Brain microvascular endothelial cell (primary cell): Measurements from ENCODE around the gene FIGN.
A peak's percentile ranks its signal among the peaks of the same experiment; 100 is the strongest.

Experiments
- DNase-seq: peaks from one replicate; pipeline ENCODE4 v3.0.0-alpha.2; 2020
- H3K27ac ChIP-seq: fragments of 250-450 bp; sonication (Bioruptor Pico); 2 replicates; pipeline ENCODE4 v1.5.1; 2020; ENCODE audit warnings: mild to moderate bottlenecking, moderate library complexity
- H3K27me3 ChIP-seq: fragments of 250-450 bp; sonication (Bioruptor Pico); replicated peaks from 2 replicates; pipeline ENCODE4 v1.5.1; 2020; ENCODE audit warnings: mild to moderate bottlenecking
- H3K36me3 ChIP-seq: fragments of 250-450 bp; sonication (Bioruptor Pico); replicated peaks from 2 replicates; pipeline ENCODE4 v1.5.1; 2020; ENCODE audit warnings: mild to moderate bottlenecking
- H3K4me3 ChIP-seq: 2 replicates; pipeline ENCODE4 v1.5.1; 2011; ENCODE audit warnings: low read depth, mild to moderate bottlenecking, control low read depth, low read length, moderate library complexity
- in situ Hi-C: cut with HindIII; loops from 2 replicates; pipeline ENCODE4 v1.10.0; 2017; ENCODE audit warnings: low sequenced_read_pairs, low pct_ligation_motif_present
- TF ChIP-seq, protein P1 (sequence below): IDR thresholded peaks from 2 replicates; pipeline ENCODE4 v1.5.1; 2011; ENCODE audit warnings: low read depth, mild to moderate bottlenecking, moderate library complexity, low read length, control low read depth, inconsistent platforms; ENCODE audit errors: missing control alignments

Gene FIGN

DNA sequence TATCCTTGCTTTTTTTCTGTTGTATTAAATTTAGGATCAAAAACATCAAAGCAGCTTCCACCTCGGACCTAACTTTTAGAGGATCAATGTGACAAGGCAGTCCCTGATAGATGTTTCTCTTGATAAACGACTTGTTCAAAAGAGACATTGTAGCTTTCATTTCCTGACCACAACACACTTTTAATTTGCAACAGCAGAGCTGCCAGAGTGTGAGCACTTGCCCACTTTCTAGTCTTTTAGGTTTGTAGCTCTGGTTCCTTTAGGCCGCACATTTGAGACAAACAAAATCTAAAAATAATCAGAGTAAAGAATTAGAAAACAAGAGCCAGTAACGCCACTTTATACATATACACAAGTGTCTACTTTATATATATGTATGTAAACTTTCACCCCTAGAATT lies 3.1 kb downstream of the FIGN start:
- Histone ChIP-seq H3K27ac (no peak overlapping the region), H3K27me3 (no peaks in the 10 kb centered on the region), H3K36me3 (no peaks in the 10 kb centered on the region), H3K4me3 (peak overlapping the region; percentile 89)
- no peak for DNase-seq
- TF ChIP-seq, protein P1, sequence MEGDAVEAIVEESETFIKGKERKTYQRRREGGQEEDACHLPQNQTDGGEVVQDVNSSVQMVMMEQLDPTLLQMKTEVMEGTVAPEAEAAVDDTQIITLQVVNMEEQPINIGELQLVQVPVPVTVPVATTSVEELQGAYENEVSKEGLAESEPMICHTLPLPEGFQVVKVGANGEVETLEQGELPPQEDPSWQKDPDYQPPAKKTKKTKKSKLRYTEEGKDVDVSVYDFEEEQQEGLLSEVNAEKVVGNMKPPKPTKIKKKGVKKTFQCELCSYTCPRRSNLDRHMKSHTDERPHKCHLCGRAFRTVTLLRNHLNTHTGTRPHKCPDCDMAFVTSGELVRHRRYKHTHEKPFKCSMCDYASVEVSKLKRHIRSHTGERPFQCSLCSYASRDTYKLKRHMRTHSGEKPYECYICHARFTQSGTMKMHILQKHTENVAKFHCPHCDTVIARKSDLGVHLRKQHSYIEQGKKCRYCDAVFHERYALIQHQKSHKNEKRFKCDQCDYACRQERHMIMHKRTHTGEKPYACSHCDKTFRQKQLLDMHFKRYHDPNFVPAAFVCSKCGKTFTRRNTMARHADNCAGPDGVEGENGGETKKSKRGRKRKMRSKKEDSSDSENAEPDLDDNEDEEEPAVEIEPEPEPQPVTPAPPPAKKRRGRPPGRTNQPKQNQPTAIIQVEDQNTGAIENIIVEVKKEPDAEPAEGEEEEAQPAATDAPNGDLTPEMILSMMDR: no peak
- in situ Hi-C loops: no loop called here

DNA sequence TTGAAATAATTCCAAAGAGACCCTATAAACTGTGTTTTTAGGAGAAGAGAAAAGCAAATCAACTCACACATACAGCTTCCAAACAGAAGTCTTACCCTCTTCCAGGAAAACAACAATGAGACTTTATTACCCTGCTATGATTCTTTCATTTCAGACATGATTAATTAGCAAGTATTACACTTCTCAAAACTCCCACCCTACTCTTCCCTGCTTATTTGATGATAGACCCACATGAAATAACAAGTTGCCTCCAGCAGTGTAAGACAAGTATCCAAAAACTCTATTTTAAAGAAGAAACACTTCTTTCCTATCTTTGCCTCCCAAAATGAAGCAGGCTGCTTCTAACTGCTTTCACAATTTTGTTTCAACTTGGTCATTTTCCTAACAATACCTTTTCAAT lies 4.1 kb downstream of the FIGN start:
- no peaks in the 10 kb centered on the region for H3K27me3 ChIP-seq
- DNase-seq: no peak
- H3K4me3 ChIP-seq: no peak overlapping the region
- in situ Hi-C loops: no loop called here
- no peaks in the 10 kb centered on the region for H3K36me3 ChIP-seq
- H3K27ac ChIP-seq: no peak overlapping the region
- TF ChIP-seq, protein P1: no peak

DNA sequence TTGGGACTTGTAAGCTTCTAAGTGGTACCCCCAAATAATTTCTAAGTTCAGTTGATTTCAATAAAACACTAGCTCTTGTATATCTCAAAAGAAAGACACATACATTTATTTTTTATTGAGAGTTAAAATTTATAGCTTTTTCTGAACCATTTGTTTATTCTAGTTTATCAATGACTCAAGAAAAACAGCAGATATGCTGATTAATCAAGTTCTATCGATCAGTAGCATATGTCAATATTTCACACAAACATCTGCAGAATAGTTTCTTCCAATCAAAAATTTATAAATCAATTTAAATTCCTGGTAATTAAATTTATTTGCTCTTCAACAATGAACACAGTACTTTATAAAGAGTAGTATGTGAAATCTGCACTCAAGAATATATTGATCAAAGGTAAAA lies 5.3 kb downstream of the FIGN start:
- DNase-seq: no peak
- Histone ChIP-seq H3K27me3 (no peaks in the 10 kb centered on the region), H3K4me3 (no peak overlapping the region), H3K27ac (no peak overlapping the region), H3K36me3 (no peaks in the 10 kb centered on the region)
- TF ChIP-seq, protein P1: no peak
- in situ Hi-C loops: no loop called here

DNA sequence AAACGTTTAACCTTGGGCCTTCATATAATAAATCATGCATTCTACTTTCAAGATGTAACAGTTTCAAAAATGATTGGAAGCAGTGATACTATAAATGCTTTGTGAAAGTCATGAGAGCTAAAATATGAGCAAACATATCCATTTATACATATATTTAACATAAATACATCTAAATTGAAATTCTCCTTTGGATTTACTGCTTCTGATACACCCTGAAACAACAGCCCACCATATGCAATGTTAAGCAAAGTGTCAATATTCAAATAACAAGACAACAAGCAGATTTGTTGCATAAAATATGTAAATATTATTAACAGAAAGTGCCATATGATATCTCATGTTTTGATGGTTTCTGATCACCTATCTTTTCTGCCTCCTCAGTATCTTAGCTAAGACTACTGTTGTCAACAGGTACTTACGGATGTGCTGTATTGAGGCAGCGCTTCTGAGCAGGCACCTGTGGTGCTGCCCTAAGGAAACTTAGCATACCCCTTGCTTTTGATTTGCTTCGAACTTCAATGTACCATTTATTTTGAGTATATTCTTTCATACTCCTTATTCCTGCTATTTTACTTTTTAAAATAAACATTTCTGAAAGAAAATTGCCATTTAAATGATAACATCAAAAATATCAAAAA lies 6.1 kb downstream of the FIGN start:
- H3K36me3 ChIP-seq: no peaks in the 10 kb centered on the region
- DNase-seq: no peak
- in situ Hi-C loops: no loop called here
- no peak overlapping the region for H3K4me3 ChIP-seq
- no peak overlapping the region for H3K27ac ChIP-seq
- TF ChIP-seq, protein P1: no peak
- no peaks in the 10 kb centered on the region for H3K27me3 ChIP-seq

DNA sequence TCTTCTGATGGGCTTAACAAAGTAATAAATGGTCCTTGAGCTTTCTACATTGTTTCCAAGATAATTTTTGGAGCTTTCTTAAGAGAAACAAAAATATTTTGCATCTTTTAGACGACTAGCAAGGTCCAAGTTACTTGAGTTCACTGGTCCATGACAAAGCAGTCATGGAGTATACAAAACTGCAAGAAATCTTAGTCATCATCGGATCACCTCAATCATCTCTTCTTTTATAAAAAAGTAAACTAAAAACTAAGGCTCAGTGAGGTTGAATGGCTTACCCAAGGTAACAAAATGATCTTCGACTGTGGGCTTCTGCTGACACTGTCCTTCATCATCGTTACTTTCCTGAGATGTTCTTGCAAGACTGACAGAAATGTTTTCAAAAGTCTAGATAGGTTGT lies 11.9 kb downstream of the FIGN start:
- in situ Hi-C loops: no loop called here
- DNase-seq: no peak
- Histone ChIP-seq H3K27ac (no peak overlapping the region), H3K4me3 (no peak overlapping the region), H3K36me3 (no peaks in the 10 kb centered on the region), H3K27me3 (no peaks in the 10 kb centered on the region)
- TF ChIP-seq, protein P1: no peak

DNA sequence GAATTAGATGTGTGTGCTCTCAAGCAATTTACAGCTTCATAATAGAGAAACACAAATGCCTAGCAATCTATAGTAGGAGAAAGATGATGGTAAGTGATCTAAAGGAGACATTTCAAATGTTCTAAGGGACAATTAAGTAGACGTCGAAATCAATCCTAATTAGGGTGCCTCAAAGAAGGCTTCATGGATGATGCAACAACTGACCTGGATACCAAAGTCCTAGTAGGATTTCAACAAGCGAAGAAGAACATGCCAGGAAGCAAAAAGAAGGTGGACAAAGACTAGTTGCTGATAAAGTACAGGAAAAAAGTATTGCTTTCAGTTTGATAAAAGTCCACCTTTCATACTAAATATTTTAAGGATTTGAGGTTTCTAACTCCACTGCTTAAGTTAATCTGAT lies 12.5 kb downstream of the FIGN start:
- H3K4me3 ChIP-seq: no peak overlapping the region
- in situ Hi-C loops: no loop called here
- no peaks in the 10 kb centered on the region for H3K27me3 ChIP-seq
- H3K36me3 ChIP-seq: no peaks in the 10 kb centered on the region
- no peak for DNase-seq
- H3K27ac ChIP-seq: no peak overlapping the region
- TF ChIP-seq, protein P1: no peak
